GM21390 (cell line): Measurements from ENCODE around the gene WWC2.

Experiments used
- ATAC-seq: cut with Tn5 transposase; IDR thresholded peaks from one replicate; pipeline ENCODE4 v1.9.1; 2021; ENCODE audit not compliant: unreplicated experiment

WWC2 gene

GRCh38 chr4:183200453-183200852, 101.4 kb downstream of the WWC2 start:
- no peak for ATAC-seq

DNA sequence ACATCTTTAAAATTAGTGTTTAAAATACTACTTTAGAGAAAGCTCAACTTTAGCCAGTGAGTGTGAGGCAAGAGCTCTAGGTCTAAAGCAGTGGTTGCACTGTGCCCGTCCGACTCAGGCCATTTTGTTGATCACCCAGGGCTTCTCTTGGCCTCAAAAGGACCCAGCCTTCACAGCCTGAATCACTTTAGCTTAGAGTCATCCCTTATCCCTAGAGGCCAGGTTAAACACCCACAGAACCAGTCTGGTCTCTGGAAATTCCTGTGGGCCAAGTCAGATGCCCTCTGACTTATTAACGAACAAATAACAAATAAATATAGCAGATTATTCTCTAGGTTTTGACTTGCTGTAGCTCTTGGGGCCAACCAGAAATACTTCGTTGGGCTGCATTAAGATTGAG, 102.3 kb downstream of the WWC2 start:
- ATAC-seq, result no peak

DNA sequence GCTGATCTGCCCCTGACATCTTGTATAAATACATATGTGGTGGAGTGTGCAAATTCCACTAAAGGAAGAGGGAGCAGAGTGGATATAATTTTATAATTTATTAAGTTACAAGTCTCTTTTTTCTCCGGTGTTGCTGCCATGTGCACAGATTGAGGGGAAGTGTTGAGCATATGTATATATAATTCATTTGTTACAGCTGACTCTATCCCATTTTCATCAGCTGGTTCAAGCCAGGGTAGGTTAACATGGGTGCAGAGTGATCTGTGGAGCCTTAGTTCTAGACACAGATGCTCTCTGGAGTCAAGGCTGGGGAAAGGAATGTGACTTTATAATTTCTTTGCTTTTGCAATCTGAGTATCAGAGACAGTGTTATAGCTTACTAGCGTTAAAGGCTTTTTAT, 103.5 kb downstream of the WWC2 start:
- ATAC-seq, result no peak

DNA sequence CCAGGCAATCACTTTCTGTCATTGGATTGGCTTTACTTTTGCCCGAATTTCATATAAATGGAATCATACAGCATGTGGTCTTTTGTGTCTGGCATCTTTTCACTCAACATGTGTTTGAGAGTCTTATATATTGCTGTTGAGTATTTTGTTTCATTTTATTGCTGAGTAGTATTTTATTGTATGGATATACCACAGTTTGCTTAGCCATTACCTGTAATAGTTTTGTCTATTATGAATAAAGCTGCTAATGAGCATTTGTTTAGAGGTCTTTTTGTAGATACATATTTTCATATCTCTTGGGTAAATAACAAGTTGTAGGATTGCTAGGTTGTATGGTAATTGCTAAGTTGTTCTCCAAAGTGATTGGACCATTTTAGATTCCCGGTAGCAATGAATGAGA, 105.7 kb downstream of the WWC2 start:
- no peak for ATAC-seq

GRCh38 chr4:183205193-183205592, 106.1 kb downstream of the WWC2 start:
- ATAC-seq, result no peak

DNA sequence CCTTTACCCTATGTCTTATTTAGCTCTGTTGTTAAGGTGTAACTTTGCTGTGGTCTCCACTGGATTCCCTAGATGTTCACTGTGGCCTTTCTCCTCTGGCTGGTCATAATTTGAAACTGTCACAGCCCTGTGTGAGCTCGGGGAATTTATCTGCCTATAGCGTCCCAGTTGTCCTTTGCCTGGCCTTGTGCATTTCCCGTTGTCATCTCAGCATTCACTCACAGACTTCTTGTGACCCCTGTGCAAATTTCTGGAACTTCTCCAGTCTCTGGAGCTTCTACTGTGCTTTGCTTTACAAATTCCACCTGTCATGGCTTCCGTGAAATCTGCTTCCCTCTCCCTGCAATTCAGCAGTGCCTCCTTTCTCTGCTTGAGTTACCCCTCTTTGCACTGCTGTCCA, 106.7 kb downstream of the WWC2 start:
- no peak for ATAC-seq

DNA sequence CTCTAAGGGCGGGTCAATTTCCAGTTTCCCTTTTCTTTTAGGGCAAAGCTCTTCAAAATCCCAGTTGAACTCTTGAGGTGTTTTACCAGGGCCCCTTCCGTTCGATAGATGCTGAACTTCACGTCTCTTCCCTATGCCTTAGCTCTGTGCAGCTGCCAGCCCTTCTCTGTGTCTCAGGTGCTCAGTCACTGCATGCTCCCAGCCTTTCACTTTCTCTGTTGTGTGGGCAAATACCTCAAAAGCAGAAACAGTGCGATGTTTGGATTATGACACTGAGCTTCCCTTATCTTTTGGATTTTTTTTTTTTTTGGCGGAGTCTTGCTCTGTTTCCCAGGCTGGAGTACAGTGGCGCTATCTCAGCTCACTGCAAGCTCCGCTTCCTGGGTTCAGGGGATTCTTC, 112.5 kb downstream of the WWC2 start:
- ATAC-seq, result no peak

GRCh38 chr4:183213996-183214395, 114.9 kb downstream of the WWC2 start:
- ATAC-seq, result no peak

- no peak for ATAC-seq
Measured at GRCh38 chr4:183214912-183215488, 115.9 kb downstream of the WWC2 start.

DNA sequence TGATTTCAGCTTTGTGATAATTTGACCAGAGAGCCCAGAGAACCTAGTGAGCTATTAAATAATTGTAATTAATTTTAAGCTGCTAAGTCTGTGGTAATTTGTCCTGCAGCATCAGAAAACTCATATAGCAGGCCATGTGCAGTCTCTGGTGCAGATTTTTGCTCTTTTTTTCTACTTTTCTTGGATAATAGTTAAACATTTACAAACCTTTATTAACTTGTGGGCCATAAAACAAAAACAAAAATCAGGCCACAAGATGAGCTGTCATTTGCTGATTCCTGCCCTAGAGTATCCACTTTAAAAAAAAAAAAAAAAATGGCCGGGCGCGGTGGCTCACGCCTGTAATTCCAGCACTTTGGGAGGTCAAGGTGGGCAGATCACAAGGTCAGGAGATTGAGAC, 121.2 kb downstream of the WWC2 start:
- no peak for ATAC-seq

- ATAC-seq, result no peak
Measured at GRCh38 chr4:183223053-183223452, 124.0 kb downstream of the WWC2 start.

GRCh38 chr4:183229397-183229796, 130.3 kb downstream of the WWC2 start:
- ATAC-seq, result no peak

DNA sequence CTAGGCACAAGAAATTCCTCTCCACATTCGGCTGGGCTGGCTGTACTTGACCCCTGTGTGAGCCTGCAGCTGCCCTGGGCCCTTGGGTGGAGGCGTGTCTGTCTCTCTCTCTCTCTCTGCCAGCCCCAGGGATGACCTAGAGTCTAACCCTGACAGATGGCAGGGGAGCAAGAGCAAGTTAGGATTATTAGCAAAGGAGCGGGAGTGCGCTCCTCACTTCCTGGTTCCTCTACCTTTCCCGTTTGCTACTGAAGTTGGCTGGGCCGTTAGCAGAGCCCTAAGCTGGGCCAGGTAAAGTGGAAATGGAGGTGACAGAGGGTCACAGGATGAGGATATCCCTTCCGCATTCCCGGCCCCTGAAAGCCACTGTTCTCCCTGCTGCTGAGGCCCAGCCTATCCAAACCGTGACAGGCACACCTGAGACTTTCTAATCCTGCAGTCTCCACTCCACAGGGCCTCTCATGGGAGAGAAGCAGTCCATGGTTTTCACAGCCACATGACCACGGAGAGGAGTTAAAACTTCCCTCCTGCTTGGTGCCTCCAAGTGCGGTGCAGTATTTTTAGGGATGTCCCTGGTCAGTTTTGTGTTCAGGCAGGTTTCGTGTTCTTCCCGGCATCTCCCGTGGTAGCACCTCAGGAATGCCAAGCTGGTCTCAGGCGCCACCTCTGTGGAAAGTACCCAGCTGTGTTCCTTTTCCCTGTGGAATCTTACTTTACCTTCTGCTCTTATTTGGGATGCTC, 141.7 kb downstream of the WWC2 start:
- ATAC-seq, result no peak

- no peak for ATAC-seq
Measured at GRCh38 chr4:183241322-183241640, 142.2 kb downstream of the WWC2 start.

GRCh38 chr4:183241721-183242151, 142.7 kb downstream of the WWC2 start:
- no peak for ATAC-seq

- no peak for ATAC-seq
Measured at GRCh38 chr4:183242291-183242690, 143.2 kb downstream of the WWC2 start.

GRCh38 chr4:183244019-183244418, 145.0 kb downstream of the WWC2 start:
- no peak for ATAC-seq

GRCh38 chr4:183244506-183244905, 145.4 kb downstream of the WWC2 start:
- ATAC-seq, result no peak

- ATAC-seq, result no peak
Measured at GRCh38 chr4:183248201-183248600, 149.1 kb downstream of the WWC2 start.

DNA sequence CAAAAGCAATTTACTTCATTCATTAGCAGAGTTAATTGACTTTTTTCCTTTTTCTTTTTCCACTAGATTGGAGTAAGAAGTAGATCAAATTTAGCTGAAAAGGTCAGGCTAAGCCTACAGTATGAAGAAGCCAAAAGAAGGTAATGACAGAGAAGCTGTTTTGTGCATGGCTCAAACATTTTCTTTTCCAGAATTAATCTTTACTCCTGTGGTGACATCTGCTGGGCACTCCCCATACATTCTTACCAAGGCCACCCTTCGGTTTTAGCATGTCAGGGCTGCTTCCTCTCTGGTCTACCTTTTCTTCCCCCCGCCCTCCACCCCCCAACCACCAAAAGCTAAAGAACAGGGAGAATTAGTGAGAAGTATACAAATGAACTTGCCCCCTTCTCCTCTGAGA, 150.8 kb downstream of the WWC2 start:
- ATAC-seq, result no peak

DNA sequence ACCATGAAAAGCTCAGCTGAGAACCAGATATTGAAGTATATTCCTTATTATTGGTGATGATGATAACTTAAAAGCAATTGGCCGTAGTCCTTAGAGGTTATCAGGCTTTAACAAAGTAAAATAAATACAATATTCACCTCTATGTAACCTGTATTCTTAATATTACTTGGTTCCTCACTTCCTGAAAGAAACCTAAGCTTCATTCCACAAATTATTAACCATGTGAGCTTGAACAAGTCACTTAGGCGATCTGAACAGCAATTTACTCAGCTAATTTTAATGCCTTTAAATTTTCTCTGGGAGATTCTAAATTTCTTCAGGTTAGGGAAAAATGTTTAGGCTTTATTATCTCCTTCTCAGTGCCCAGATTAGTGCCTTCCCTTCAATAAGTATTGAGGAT, 151.8 kb downstream of the WWC2 start:
- no peak for ATAC-seq

DNA sequence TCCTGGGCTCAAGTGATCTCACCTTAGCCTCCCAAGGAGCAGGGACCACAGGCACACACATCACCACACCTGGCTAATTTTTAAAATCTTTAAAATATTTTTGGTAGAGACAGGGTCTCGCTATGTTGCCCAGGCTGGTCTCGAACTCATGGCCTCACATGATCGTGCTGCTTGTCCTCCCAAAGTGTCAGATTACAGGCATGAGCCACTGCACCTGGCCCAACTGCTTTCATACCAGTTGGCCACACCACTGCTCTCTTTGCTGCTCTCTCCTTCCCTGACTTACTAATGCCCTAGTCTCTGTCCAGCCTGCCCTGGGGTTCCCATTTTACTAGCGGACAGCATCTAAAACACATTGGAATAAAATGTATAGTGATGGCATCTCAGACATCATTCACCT, 153.9 kb downstream of the WWC2 start:
- no peak for ATAC-seq

DNA sequence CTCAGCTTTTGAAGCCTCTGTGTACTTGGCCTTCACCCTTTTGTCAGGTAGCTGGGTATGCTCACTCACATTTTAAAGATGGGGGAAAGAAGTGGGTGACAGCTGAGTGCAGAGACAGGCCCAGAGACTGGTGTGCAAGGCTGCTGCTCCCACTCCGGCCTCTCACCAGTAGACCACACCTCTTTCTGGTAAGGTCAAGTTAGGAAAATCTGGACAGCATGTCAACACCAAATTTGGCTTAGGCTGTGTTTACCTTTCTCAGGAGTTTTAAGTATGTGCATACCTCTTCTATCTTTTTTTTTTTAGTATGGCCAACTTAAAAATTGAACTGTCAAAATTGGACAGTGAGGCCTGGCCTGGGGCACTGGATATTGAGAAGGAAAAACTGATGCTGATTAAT, 154.4 kb downstream of the WWC2 start:
- no peak for ATAC-seq
